H9 (cell line): ENCODE measurements around the gene ULK3. TPM values are rescaled to one million over a fixed set of nuclear protein-coding genes. Genes with fewer than 3 reads are reported as not detected.

ENCODE experiments used
- DNase-seq: peaks from one replicate; pipeline ENCODE4 v3.0.0-alpha.2; 2017
- H2AFZ ChIP-seq: one replicate; pipeline ENCODE4 v1.6.1; 2013; ENCODE audit warnings: mild to moderate bottlenecking, low read length, control low read depth, moderate library complexity
- H2AK5ac ChIP-seq: 2 replicates; pipeline ENCODE4 v1.6.1; 2013; ENCODE audit warnings: low read length, control low read depth, mixed read lengths; ENCODE audit not compliant: insufficient read length
- H2BK120ac ChIP-seq: one replicate; pipeline ENCODE4 v1.6.1; 2013; ENCODE audit warnings: low read depth, mild to moderate bottlenecking, low read length, control low read depth, inconsistent platforms; ENCODE audit not compliant: poor library complexity, severe bottlenecking
- H2BK12ac ChIP-seq: 2 replicates; pipeline ENCODE4 v1.6.1; 2013; ENCODE audit warnings: low read length, control low read depth, mixed read lengths, low read depth; ENCODE audit not compliant: insufficient read length
- H2BK15ac ChIP-seq: 2 replicates; pipeline ENCODE4 v1.6.1; 2013; ENCODE audit warnings: low read depth, low read length, control low read depth
- H2BK20ac ChIP-seq: one replicate; pipeline ENCODE4 v1.6.1; 2013; ENCODE audit warnings: low read depth, mild to moderate bottlenecking, low read length, control low read depth, inconsistent platforms; ENCODE audit not compliant: poor library complexity, severe bottlenecking
- H2BK5ac ChIP-seq: 2 replicates; pipeline ENCODE4 v1.6.1; 2013; ENCODE audit warnings: low read length, control low read depth, mixed read lengths; ENCODE audit not compliant: insufficient read length
- H3K14ac ChIP-seq: 2 replicates; pipeline ENCODE4 v1.6.1; 2013; ENCODE audit warnings: low read length, control low read depth; ENCODE audit not compliant: insufficient read depth
- H3K18ac ChIP-seq: 2 replicates; pipeline ENCODE4 v1.6.1; 2013; ENCODE audit warnings: low read depth, mild to moderate bottlenecking, mixed read lengths, low read length, control low read depth; ENCODE audit not compliant: insufficient read length
- H3K23ac ChIP-seq: 2 replicates; pipeline ENCODE4 v1.6.1; 2013; ENCODE audit warnings: low read length, control low read depth, mixed read lengths, low read depth; ENCODE audit not compliant: insufficient read length
- H3K23me2 ChIP-seq: 2 replicates; pipeline ENCODE4 v1.6.1; 2013; ENCODE audit warnings: low read depth, mild to moderate bottlenecking, mixed read lengths, low read length, control low read depth; ENCODE audit not compliant: insufficient read length, poor library complexity, severe bottlenecking
- H3K27ac ChIP-seq: 2 replicates; pipeline ENCODE4 v1.5.1; 2013; ENCODE audit warnings: low read length, control low read depth, mixed read lengths, low read depth; ENCODE audit not compliant: insufficient read length
- H3K27me3 ChIP-seq: 2 replicates; pipeline ENCODE4 v1.6.1; 2013; ENCODE audit warnings: low read length, control low read depth, inconsistent platforms; ENCODE audit not compliant: insufficient read depth
- H3K4ac ChIP-seq: 2 replicates; pipeline ENCODE4 v1.6.1; 2013; ENCODE audit warnings: low read depth, mild to moderate bottlenecking, control low read depth, inconsistent platforms, low read length, moderate library complexity
- H3K4me1 ChIP-seq: 2 replicates; pipeline ENCODE4 v1.6.1; 2013; ENCODE audit warnings: low read length, control low read depth, inconsistent platforms; ENCODE audit not compliant: insufficient read depth
- H3K4me2 ChIP-seq: 2 replicates; pipeline ENCODE4 v1.6.1; 2013; ENCODE audit warnings: low read length, control low read depth, mixed read lengths; ENCODE audit not compliant: insufficient read length, insufficient read depth
- H3K56ac ChIP-seq: 2 replicates; pipeline ENCODE4 v1.6.1; 2013; ENCODE audit warnings: low read depth, mild to moderate bottlenecking, mixed read lengths, low read length, control low read depth; ENCODE audit not compliant: insufficient read length
- H3K79me1 ChIP-seq: 2 replicates; pipeline ENCODE4 v1.6.1; 2013; ENCODE audit warnings: low read depth, mild to moderate bottlenecking, moderate library complexity, low read length, control low read depth, inconsistent platforms; ENCODE audit not compliant: insufficient read depth, poor library complexity, severe bottlenecking
- H3K79me2 ChIP-seq: 2 replicates; pipeline ENCODE4 v1.6.1; 2013; ENCODE audit warnings: low read length, control low read depth, inconsistent platforms; ENCODE audit not compliant: insufficient read depth
- H3K9ac ChIP-seq: 2 replicates; pipeline ENCODE4 v1.6.1; 2013; ENCODE audit warnings: low read length, control low read depth, mixed read lengths; ENCODE audit not compliant: insufficient read length; ENCODE audit errors: extremely low read depth
- H3K9me3 ChIP-seq: one replicate; pipeline ENCODE4 v1.6.1; 2013; ENCODE audit warnings: low read depth, low read length, inconsistent platforms; ENCODE audit not compliant: control insufficient read depth
- H3T11ph ChIP-seq: one replicate; pipeline ENCODE4 v1.6.1; 2013; ENCODE audit warnings: mild to moderate bottlenecking, low read length, control low read depth, inconsistent platforms
- H4K20me1 ChIP-seq: one replicate; pipeline ENCODE4 v1.6.1; 2013; ENCODE audit not compliant: control insufficient read depth, insufficient read length, insufficient read depth
- H4K5ac ChIP-seq: 2 replicates; pipeline ENCODE4 v1.6.1; 2013; ENCODE audit warnings: low read depth, mild to moderate bottlenecking, mixed read lengths, low read length, control low read depth; ENCODE audit not compliant: insufficient read length
- H4K8ac ChIP-seq: replicated peaks from 2 replicates; pipeline ENCODE4 v1.6.1; 2013; ENCODE audit warnings: low read length, control low read depth, mixed read lengths, low read depth; ENCODE audit not compliant: insufficient read length
- H4K91ac ChIP-seq: 2 replicates; pipeline ENCODE4 v1.6.1; 2013; ENCODE audit warnings: low read depth, mild to moderate bottlenecking, moderate library complexity, mixed read lengths, low read length, control low read depth; ENCODE audit not compliant: insufficient read length
- H3K27ac Mint-ChIP-seq, 3 experiments: 2 replicates in 2 of 3; 3 replicates in 1 of 3; pipeline ENCODE4 v1.8.0; 2020 to 2021; ENCODE audit warnings: mixed read lengths in 3 of 3, mild to moderate bottlenecking in 1 of 3, moderate library complexity in 1 of 3
- H3K27me3 Mint-ChIP-seq: 2 replicates; pipeline ENCODE4 v1.8.0; 2021; ENCODE audit warnings: low read depth, mild to moderate bottlenecking, moderate library complexity, mixed read lengths
- H3K36me3 Mint-ChIP-seq, 3 experiments: 2 replicates in 2 of 3; 3 replicates in 1 of 3; pipeline ENCODE4 v1.8.0; 2020 to 2021; ENCODE audit warnings: low read depth in 3 of 3, mixed read lengths in 3 of 3; ENCODE audit not compliant: insufficient read depth in 1 of 3
- H3K4me1 Mint-ChIP-seq, 2 experiments: 2 replicates each; pipeline ENCODE4 v1.8.0; 2020; ENCODE audit warnings: mixed read lengths in 2 of 2
- H3K4me3 Mint-ChIP-seq, 2 experiments: 2 replicates in 1 of 2; 3 replicates in 1 of 2; pipeline ENCODE4 v1.8.0; 2020 to 2021; ENCODE audit warnings: mild to moderate bottlenecking in 2 of 2, mixed read lengths in 2 of 2, moderate library complexity in 1 of 2
- H3K9me3 Mint-ChIP-seq, 2 experiments: 2 replicates in 1 of 2; 3 replicates in 1 of 2; pipeline ENCODE4 v1.8.0; 2020; ENCODE audit warnings: mild to moderate bottlenecking in 2 of 2, mixed read lengths in 2 of 2, moderate library complexity in 1 of 2
- CTCF ChIP-seq: fragments of 200-600 bp; sonication (generic); conservative IDR thresholded peaks from 3 replicates; pipeline ENCODE4 v1.8.0; 2021; ENCODE audit warnings: antibody characterized with exemption, mild to moderate bottlenecking
- WGBS: extraction: QIAGEN DNeasy Blood & Tissue Kit; methylation state at CpG from one replicate; pipeline ENCODE4 v1.1.7; 2013; ENCODE audit warnings: missing lambda C conversion rate, low lambda C conversion rate, mixed read lengths; ENCODE audit not compliant: insufficient read length; ENCODE audit errors: extremely low coverage; 5-methylcytosine and 5-hydroxymethylcytosine counted together
- total RNA-seq: library from RNA; stranded (reverse); gene quantifications from 2 replicates; pipeline ENCODE4 v1.2.1, GENCODE V29; 2021

The ULK3 gene
- total RNA-seq, 1 experiment from 2014 or later: 34.0 TPM

DNA sequence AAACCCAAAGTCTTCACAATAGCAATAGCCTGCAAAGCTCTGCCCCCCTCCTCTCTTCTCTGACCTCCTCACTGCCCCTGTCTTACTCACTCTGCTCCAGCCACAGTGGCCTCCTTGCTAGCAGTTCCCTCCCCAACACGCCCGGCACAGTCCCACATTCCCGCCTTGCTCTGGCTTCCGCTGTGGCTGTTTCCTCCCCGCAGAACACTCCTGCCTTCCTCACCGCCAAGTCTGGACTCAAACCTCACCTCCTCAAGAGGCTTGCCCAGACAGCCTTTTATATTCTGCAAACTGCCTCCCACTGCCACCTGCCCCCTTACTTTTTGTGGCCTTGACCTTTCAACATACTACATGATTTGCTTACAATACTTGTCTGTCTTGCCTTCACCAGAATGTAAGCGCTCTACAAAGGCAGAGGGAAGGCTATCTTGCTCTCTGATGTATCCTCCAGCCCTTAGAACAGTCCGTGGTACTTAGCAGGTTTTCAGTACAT, 46.5 kb upstream of the ULK3 start:
- Mint-ChIP-seq H3K36me3 (peaks cover 15 to 30% (median 24%) of the 10 kb centered on the region in 3 experiments; a peak in 6 of 7 replicates), H3K4me3 (peak overlapping the region; percentile 86 to 90), H3K27me3 (peaks cover 3% of the 10 kb centered on the region; the same call in 1 of the 2 replicates), H3K4me1 (peaks cover 22 to 29% of the 10 kb centered on the region in 2 experiments), H3K27ac (peak overlapping the region in 2 of 3 experiments; percentile 26 to 94; a peak in 1 of 7 replicates), H3K9me3 (no peaks in the 10 kb centered on the region; a peak in 1 of 5 replicates)
- no peak overlapping the region for H4K5ac ChIP-seq
- WGBS: no CpG with 5 or more reads among the region's 8 CpGs
- H4K91ac ChIP-seq: no peak overlapping the region
- no peak overlapping the region for H3T11ph ChIP-seq
- H3K23me2 ChIP-seq: peaks cover 11% of the 10 kb centered on the region
- peak overlapping the region; percentile 24 for H3K9ac ChIP-seq
- no peaks in the 10 kb centered on the region for H3K79me2 ChIP-seq
- no peak overlapping the region for H3K14ac ChIP-seq
- peak overlapping the region; percentile 69 for H3K4me2 ChIP-seq
- no peak overlapping the region for H2BK120ac ChIP-seq
- H2BK20ac ChIP-seq: no peak overlapping the region
- no peak overlapping the region for H2BK12ac ChIP-seq
- no peak overlapping the region for H3K4ac ChIP-seq
- H3K23ac ChIP-seq: no peak overlapping the region
- no peaks in the 10 kb centered on the region for H4K20me1 ChIP-seq
- no peak for TF ChIP-seq CTCF
- H3K4me1 ChIP-seq: no peaks in the 10 kb centered on the region
- no peaks in the 10 kb centered on the region for H3K79me1 ChIP-seq
- H3K9me3 ChIP-seq: no peaks in the 10 kb centered on the region
- no peak overlapping the region for H2BK15ac ChIP-seq
- no peaks in the 10 kb centered on the region for H3K27me3 ChIP-seq
- no peak overlapping the region for H4K8ac ChIP-seq
- H2AFZ ChIP-seq: peak overlapping the region; percentile 83
- no peak overlapping the region for H2BK5ac ChIP-seq
- no peak overlapping the region for H2AK5ac ChIP-seq
- no peak overlapping the region for H3K18ac ChIP-seq
- DNase-seq: peak; percentile 59
- H3K56ac ChIP-seq: no peak overlapping the region
- H3K27ac ChIP-seq: no peak overlapping the region
